Mesendoderm (in vitro differentiated cells): ENCODE results near the gene TMPRSS15.
"Not testable (repeated sequence)": the region's sequence is repeated elsewhere in the genome, so short reads cannot be mapped to it uniquely, and the experiment has no call there.

Experiments used
- DNase-seq: peaks from one replicate; pipeline ENCODE4 v3.0.0; 2013
- H2AK5ac ChIP-seq: 2 replicates; pipeline ENCODE4 v1.6.1; 2013; ENCODE audit warnings: low read length, inconsistent platforms
- H2BK120ac ChIP-seq: 2 replicates; pipeline ENCODE4 v1.6.1; 2013; ENCODE audit warnings: low read depth, mild to moderate bottlenecking, low read length, moderate library complexity, mixed read lengths
- H2BK15ac ChIP-seq: replicated peaks from 2 replicates; pipeline ENCODE4 v1.6.1; 2013; ENCODE audit warnings: low read depth, mild to moderate bottlenecking, moderate library complexity
- H2BK5ac ChIP-seq: 2 replicates; pipeline ENCODE4 v1.6.1; 2013; ENCODE audit warnings: low read length, inconsistent platforms
- H3K18ac ChIP-seq: 2 replicates; pipeline ENCODE4 v1.6.1; 2013; ENCODE audit warnings: mild to moderate bottlenecking, low read length, mixed read lengths
- H3K23ac ChIP-seq: one replicate; pipeline ENCODE4 v1.6.1; 2013; ENCODE audit warnings: low read length
- H3K27ac ChIP-seq: 2 replicates; pipeline ENCODE4 v1.5.1; 2013; ENCODE audit warnings: low read depth, mild to moderate bottlenecking, inconsistent platforms, low read length, moderate library complexity
- H3K27me3 ChIP-seq: 2 replicates; pipeline ENCODE4 v1.6.1; 2013; ENCODE audit warnings: low read length, control low read depth, mild to moderate bottlenecking, inconsistent platforms; ENCODE audit not compliant: insufficient read depth, poor library complexity
- H3K36me3 ChIP-seq: 2 replicates; pipeline ENCODE4 v1.6.1; 2013; ENCODE audit warnings: low read length, inconsistent platforms; ENCODE audit not compliant: control insufficient read depth, insufficient read depth
- H3K4ac ChIP-seq: one replicate; pipeline ENCODE4 v1.6.1; 2013; ENCODE audit warnings: low read depth, mild to moderate bottlenecking, low read length, moderate library complexity
- H3K4me1 ChIP-seq: 2 replicates; pipeline ENCODE4 v1.6.1; 2013; ENCODE audit warnings: low read depth, low read length, inconsistent platforms; ENCODE audit not compliant: control insufficient read depth
- H3K4me2 ChIP-seq: 2 replicates; pipeline ENCODE4 v1.6.1; 2013; ENCODE audit warnings: low read length
- H3K4me3 ChIP-seq: 2 replicates; pipeline ENCODE4 v1.5.1; 2013; ENCODE audit warnings: mild to moderate bottlenecking, low read length
- H3K56ac ChIP-seq: one replicate; pipeline ENCODE4 v1.6.1; 2013; ENCODE audit warnings: low read length
- H3K79me1 ChIP-seq: 2 replicates; pipeline ENCODE4 v1.6.1; 2013; ENCODE audit warnings: low read length, inconsistent platforms
- H3K79me2 ChIP-seq: 2 replicates; pipeline ENCODE4 v1.6.1; 2013; ENCODE audit warnings: mild to moderate bottlenecking, low read length; ENCODE audit not compliant: control insufficient read depth, insufficient read depth
- H3K9ac ChIP-seq: 2 replicates; pipeline ENCODE4 v1.6.1; 2013; ENCODE audit warnings: low read length, inconsistent platforms
- H4K5ac ChIP-seq: one replicate; pipeline ENCODE4 v1.6.1; 2013; ENCODE audit warnings: low read length
- H4K8ac ChIP-seq: one replicate; pipeline ENCODE4 v1.6.1; 2013; ENCODE audit warnings: low read depth, mild to moderate bottlenecking, control low read depth, low read length, moderate library complexity
- WGBS: extraction: QIAGEN DNeasy Blood & Tissue Kit; methylation state at CpG from one replicate; pipeline ENCODE4 v1.1.7; 2013; ENCODE audit warnings: low lambda C conversion rate, missing lambda C conversion rate; ENCODE audit not compliant: insufficient coverage; ENCODE audit errors: extremely low coverage; 5-methylcytosine and 5-hydroxymethylcytosine counted together

TMPRSS15 gene

GRCh38 chr21:18387994-18388393, 15.6 kb downstream of the TMPRSS15 start:
- H2BK5ac ChIP-seq: no peak overlapping the region
- H3K23ac ChIP-seq: no peak overlapping the region
- no peak overlapping the region for H3K27ac ChIP-seq
- H4K5ac ChIP-seq: no peak overlapping the region
- H3K4ac ChIP-seq: no peak overlapping the region
- H3K4me3 ChIP-seq: no peak overlapping the region
- WGBS: no CpG with 5 or more reads among the region's 2 CpGs
- no peak overlapping the region for H3K4me2 ChIP-seq
- no peaks in the 10 kb centered on the region for H3K27me3 ChIP-seq
- no peak overlapping the region for H2AK5ac ChIP-seq
- peak; percentile 3 for DNase-seq
- no peaks in the 10 kb centered on the region for H3K79me1 ChIP-seq
- no peak overlapping the region for H4K8ac ChIP-seq
- H3K56ac ChIP-seq: no peak overlapping the region
- H2BK15ac ChIP-seq: no peak overlapping the region
- no peaks in the 10 kb centered on the region for H3K36me3 ChIP-seq
- no peaks in the 10 kb centered on the region for H3K4me1 ChIP-seq
- H3K9ac ChIP-seq: no peak overlapping the region
- H3K18ac ChIP-seq: no peak overlapping the region
- H3K79me2 ChIP-seq: no peaks in the 10 kb centered on the region
- H2BK120ac ChIP-seq: no peak overlapping the region

GRCh38 chr21:18384771-18385170, 18.8 kb downstream of the TMPRSS15 start:
- Histone ChIP-seq H2BK15ac (no peak overlapping the region), H4K5ac (no peak overlapping the region), H3K79me1 (no peaks in the 10 kb centered on the region), H2BK120ac (no peak overlapping the region), H3K27ac (no peak overlapping the region), H3K23ac (no peak overlapping the region), H3K56ac (no peak overlapping the region), H3K36me3 (no peaks in the 10 kb centered on the region), H3K4ac (no peak overlapping the region), H3K79me2 (no peaks in the 10 kb centered on the region), H3K27me3 (no peaks in the 10 kb centered on the region), H3K4me1 (no peaks in the 10 kb centered on the region), H3K18ac (no peak overlapping the region), H3K4me2 (no peak overlapping the region), H3K4me3 (no peak overlapping the region), H2AK5ac (no peak overlapping the region), H4K8ac (no peak overlapping the region), H3K9ac (no peak overlapping the region), H2BK5ac (no peak overlapping the region)
- DNase-seq: peak; percentile 42
- no CpG with 5 or more reads among the region's 1 CpG for WGBS

GRCh38 chr21:18382934-18383619, 20.5 kb downstream of the TMPRSS15 start:
- not testable (repeated sequence) for H2AK5ac ChIP-seq, H3K27me3 ChIP-seq, H3K4me3 ChIP-seq, H3K23ac ChIP-seq, H3K79me1 ChIP-seq, H3K79me2 ChIP-seq, H2BK120ac ChIP-seq, H3K9ac ChIP-seq, H3K56ac ChIP-seq, H3K36me3 ChIP-seq, H2BK5ac ChIP-seq, H3K4ac ChIP-seq, H3K4me1 ChIP-seq, H4K5ac ChIP-seq, H3K27ac ChIP-seq, H3K18ac ChIP-seq, H2BK15ac ChIP-seq, H3K4me2 ChIP-seq, DNase-seq, H4K8ac ChIP-seq
- WGBS: no CpG with 5 or more reads among the region's 4 CpGs

- Histone ChIP-seq H3K9ac (no peak overlapping the region), H3K79me2 (no peaks in the 10 kb centered on the region), H4K5ac (no peak overlapping the region), H3K18ac (no peak overlapping the region), H3K4me1 (no peaks in the 10 kb centered on the region), H2BK5ac (no peak overlapping the region), H3K27me3 (no peaks in the 10 kb centered on the region), H3K56ac (no peak overlapping the region), H2BK15ac (no peak overlapping the region), H3K23ac (no peak overlapping the region), H3K4ac (no peak overlapping the region), H3K79me1 (no peaks in the 10 kb centered on the region), H3K4me3 (no peak overlapping the region), H3K27ac (no peak overlapping the region), H3K4me2 (no peak overlapping the region), H4K8ac (no peak overlapping the region), H2BK120ac (no peak overlapping the region), H2AK5ac (no peak overlapping the region), H3K36me3 (no peaks in the 10 kb centered on the region)
- WGBS: no CpG with 5 or more reads among the region's 1 CpG
- no peak for DNase-seq
Observed at GRCh38 chr21:18382141-18382540, 21.4 kb downstream of the TMPRSS15 start.

DNA sequence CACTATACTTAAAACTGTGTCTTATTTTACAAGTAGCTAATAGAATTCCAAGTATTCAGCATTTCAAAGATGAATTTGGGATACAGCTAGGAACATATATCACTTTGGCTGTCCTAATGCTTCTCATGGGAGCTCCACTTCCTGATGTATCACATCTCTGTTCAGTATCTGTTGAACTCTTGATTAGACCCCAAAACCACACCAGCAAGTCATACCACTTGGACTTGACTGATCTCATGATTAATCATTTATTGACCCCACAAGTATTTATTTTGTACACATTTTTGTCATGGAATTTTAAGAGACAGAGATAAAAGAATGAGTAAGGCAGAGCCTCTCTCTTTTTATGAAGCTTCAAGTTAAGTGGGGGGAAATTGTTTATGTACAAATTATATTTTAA, 30.0 kb downstream of the TMPRSS15 start:
- Histone ChIP-seq H3K18ac (no peak overlapping the region), H3K79me1 (no peaks in the 10 kb centered on the region), H3K27ac (no peak overlapping the region), H3K56ac (no peak overlapping the region), H3K79me2 (no peaks in the 10 kb centered on the region), H3K23ac (no peak overlapping the region), H2BK5ac (no peak overlapping the region), H4K8ac (no peak overlapping the region), H3K9ac (no peak overlapping the region), H3K4ac (no peak overlapping the region), H3K4me1 (no peaks in the 10 kb centered on the region), H3K36me3 (no peaks in the 10 kb centered on the region), H2BK120ac (no peak overlapping the region), H2BK15ac (no peak overlapping the region), H4K5ac (no peak overlapping the region), H2AK5ac (no peak overlapping the region), H3K4me2 (no peak overlapping the region), H3K4me3 (no peak overlapping the region), H3K27me3 (no peaks in the 10 kb centered on the region)
- DNase-seq: no peak

DNA sequence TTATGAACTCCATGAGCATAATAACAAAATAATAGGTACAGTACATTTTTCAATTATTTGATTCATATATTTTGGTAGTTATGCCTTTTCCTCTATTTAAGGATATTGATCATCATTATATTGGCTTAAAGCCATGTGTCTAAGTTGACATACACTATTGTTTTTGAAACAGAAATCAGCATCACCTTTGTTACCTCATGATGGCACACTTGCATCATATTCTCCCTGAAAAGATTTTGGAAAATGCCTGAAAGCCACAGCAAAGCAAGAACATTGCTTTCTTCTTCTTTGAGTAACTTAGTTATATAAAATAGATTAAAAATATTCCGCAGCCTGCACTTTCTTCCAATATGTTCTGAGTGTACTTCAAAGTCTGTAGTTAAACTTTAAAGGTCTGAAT, 33.3 kb downstream of the TMPRSS15 start:
- Histone ChIP-seq H3K4me1 (no peaks in the 10 kb centered on the region), H3K23ac (no peak overlapping the region), H4K5ac (no peak overlapping the region), H3K79me2 (no peaks in the 10 kb centered on the region), H3K4me3 (no peak overlapping the region), H3K4ac (no peak overlapping the region), H2BK15ac (no peak overlapping the region), H3K27ac (no peak overlapping the region), H3K27me3 (no peaks in the 10 kb centered on the region), H2AK5ac (no peak overlapping the region), H3K79me1 (no peaks in the 10 kb centered on the region), H3K56ac (no peak overlapping the region), H2BK5ac (no peak overlapping the region), H2BK120ac (no peak overlapping the region), H3K36me3 (no peaks in the 10 kb centered on the region), H3K9ac (no peak overlapping the region), H4K8ac (no peak overlapping the region), H3K18ac (no peak overlapping the region), H3K4me2 (no peak overlapping the region)
- WGBS: no CpG with 5 or more reads among the region's 1 CpG
- DNase-seq: no peak
